DND-41 (cell line): Measurements from ENCODE around the gene CDC14A.

Experiments
- ATAC-seq: fragments of 200-7000 bp; cut with Tn5 transposase; 3 replicates; pipeline ENCODE4 v1.9.1; 2021; ENCODE audit warnings: low read depth; ENCODE audit not compliant: insufficient read depth
- DNase-seq: peaks from one replicate; pipeline ENCODE4 v3.0.0-alpha.2; 2020
- H2AFZ ChIP-seq: 2 replicates; pipeline ENCODE4 v1.6.0; 2012; ENCODE audit warnings: low read depth, low read length
- H3K27ac ChIP-seq: 2 replicates; pipeline ENCODE4 v1.5.1; 2012; ENCODE audit warnings: low read length, inconsistent platforms
- H3K27me3 ChIP-seq: fragments of 200-600 bp; sonication (generic); 2 replicates; pipeline ENCODE4 v1.6.0; 2012; ENCODE audit warnings: low read length, mild to moderate bottlenecking, inconsistent platforms; ENCODE audit not compliant: insufficient read depth, poor library complexity
- H3K36me3 ChIP-seq: 2 replicates; pipeline ENCODE4 v1.5.1; 2012; ENCODE audit warnings: low read length, inconsistent platforms; ENCODE audit not compliant: insufficient read depth
- H3K4me1 ChIP-seq: 2 replicates; pipeline ENCODE4 v1.5.1; 2012; ENCODE audit warnings: mild to moderate bottlenecking, low read length; ENCODE audit not compliant: insufficient read depth
- H3K4me2 ChIP-seq: 2 replicates; pipeline ENCODE4 v1.6.0; 2012; ENCODE audit warnings: mild to moderate bottlenecking, moderate library complexity, low read length, inconsistent platforms; ENCODE audit not compliant: insufficient read depth
- H3K4me3 ChIP-seq, 2 experiments: fragments of 200-600 bp in 1 of 2; shearing (Covaris generic) in 1 of 2; 2 replicates each; pipeline ENCODE4 v1.5.1; 2012 to 2016; ENCODE audit warnings: inconsistent platforms in 2 of 2, low read length in 2 of 2, mild to moderate bottlenecking in 2 of 2, low read depth in 1 of 2, moderate library complexity in 1 of 2
- H3K79me2 ChIP-seq: 2 replicates; pipeline ENCODE4 v1.6.0; 2012; ENCODE audit warnings: low read length, inconsistent platforms; ENCODE audit not compliant: insufficient read depth
- H3K9ac ChIP-seq: 2 replicates; pipeline ENCODE4 v1.6.0; 2012; ENCODE audit warnings: low read depth, mild to moderate bottlenecking, inconsistent platforms, low read length, moderate library complexity
- H3K9me3 ChIP-seq: 2 replicates; pipeline ENCODE4 v1.5.1; 2012; ENCODE audit warnings: low read length, moderate library complexity, mild to moderate bottlenecking, inconsistent platforms; ENCODE audit not compliant: insufficient read depth, severe bottlenecking
- H4K20me1 ChIP-seq: 2 replicates; pipeline ENCODE4 v1.6.0; 2012; ENCODE audit warnings: low read length; ENCODE audit not compliant: insufficient read depth
- CTCF ChIP-seq: IDR thresholded peaks from 2 replicates; pipeline ENCODE4 v1.5.1; 2012; ENCODE audit warnings: borderline replicate concordance, low read length, moderate library complexity, mild to moderate bottlenecking; ENCODE audit not compliant: poor library complexity, severe bottlenecking; ENCODE audit errors: extremely low read depth
- EZH2 ChIP-seq: IDR thresholded peaks from 3 replicates; pipeline ENCODE4 v1.6.1; 2012; ENCODE audit warnings: borderline replicate concordance, low read depth, mild to moderate bottlenecking, moderate library complexity, low read length, inconsistent platforms; ENCODE audit not compliant: severe bottlenecking

Gene CDC14A

GRCh38 chr1:100380635-100381034 is 28.3 kb downstream of the CDC14A start:
- no peaks in the 10 kb centered on the region for H3K9me3 ChIP-seq
- DNase-seq = no peak
- H4K20me1 ChIP-seq = no peaks in the 10 kb centered on the region
- no peak overlapping the region for H2AFZ ChIP-seq
- ATAC-seq = no peak
- no peak overlapping the region for H3K4me3 ChIP-seq
- no peak for TF ChIP-seq CTCF
- no peak for TF ChIP-seq EZH2
- H3K4me2 ChIP-seq = no peak overlapping the region
- H3K27me3 ChIP-seq = no peaks in the 10 kb centered on the region
- H3K27ac ChIP-seq = no peak overlapping the region
- peaks cover 13% of the 10 kb centered on the region for H3K36me3 ChIP-seq
- no peaks in the 10 kb centered on the region; the same call in 1 of the 2 replicates for H3K79me2 ChIP-seq
- no peaks in the 10 kb centered on the region for H3K4me1 ChIP-seq
- no peak overlapping the region for H3K9ac ChIP-seq

DNA sequence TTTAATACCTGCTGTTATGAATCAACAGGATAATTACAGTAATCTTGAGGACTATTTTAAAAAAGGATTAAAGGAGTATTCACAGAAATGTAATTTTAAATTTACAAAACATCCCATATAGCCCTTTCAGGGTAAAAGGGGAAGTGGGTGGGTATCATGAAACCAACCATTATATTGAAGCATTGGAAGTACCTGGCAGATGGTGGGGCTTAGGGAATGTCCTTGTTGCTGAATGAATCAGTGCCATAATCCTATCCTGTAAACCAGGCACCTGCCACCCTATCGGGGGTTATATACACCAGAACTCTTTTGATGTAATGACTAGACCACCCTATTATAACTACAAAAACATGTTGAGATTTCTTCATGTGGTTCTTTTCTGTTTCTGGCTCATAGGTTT is 30.4 kb downstream of the CDC14A start:
- H2AFZ ChIP-seq = no peak overlapping the region
- H3K4me3 ChIP-seq = no peak overlapping the region
- no peak overlapping the region for H3K4me2 ChIP-seq
- H3K9ac ChIP-seq = no peak overlapping the region
- no peaks in the 10 kb centered on the region for H4K20me1 ChIP-seq
- no peaks in the 10 kb centered on the region; the same call in 1 of the 2 replicates for H3K79me2 ChIP-seq
- H3K4me1 ChIP-seq = peaks cover 8% of the 10 kb centered on the region; the same call in 1 of the 2 replicates
- no peak overlapping the region for H3K27ac ChIP-seq
- H3K36me3 ChIP-seq = peaks cover 13% of the 10 kb centered on the region
- DNase-seq (no peak), ATAC-seq (no peak)
- no peaks in the 10 kb centered on the region for H3K9me3 ChIP-seq
- TF ChIP-seq CTCF = no peak
- TF ChIP-seq EZH2 = no peak
- no peaks in the 10 kb centered on the region for H3K27me3 ChIP-seq

DNA sequence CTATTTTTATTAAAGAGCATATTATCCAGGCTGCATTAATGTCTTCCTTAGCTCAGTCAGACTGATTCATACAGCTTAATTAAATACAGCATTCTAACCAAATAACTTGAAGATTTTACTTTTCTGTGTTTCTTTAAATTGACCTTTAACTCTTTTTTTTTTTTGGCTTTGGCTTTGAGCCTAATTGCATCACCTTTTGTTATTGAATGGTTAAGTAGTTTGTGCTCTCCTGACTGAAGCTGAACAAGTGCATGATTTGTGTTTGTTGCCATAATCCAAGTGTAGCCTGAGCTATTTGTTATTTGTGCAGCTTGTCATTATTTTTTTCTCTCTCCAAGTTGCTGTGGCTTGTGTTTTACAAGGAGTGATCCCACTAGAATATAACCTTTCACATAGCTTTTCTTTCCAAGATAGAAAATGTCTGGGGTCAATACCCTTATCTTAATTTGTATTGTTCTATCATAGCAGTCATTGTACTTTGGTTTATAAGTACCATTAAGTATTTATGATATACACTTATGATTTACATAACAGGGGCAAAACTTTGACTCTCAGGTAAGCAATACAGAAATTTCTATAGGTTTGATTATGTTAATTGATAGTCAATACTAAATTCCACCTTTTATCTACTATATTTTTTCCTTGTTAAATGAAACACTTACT is 31.6 kb downstream of the CDC14A start:
- TF ChIP-seq EZH2 (no peak), CTCF (no peak)
- no peak for ATAC-seq

More for the DNA sequence above, 31.6 kb downstream of the CDC14A start:
- H4K20me1 ChIP-seq = no peaks in the 10 kb centered on the region
- H3K9me3 ChIP-seq = no peaks in the 10 kb centered on the region
- no peak overlapping the region for H3K9ac ChIP-seq
- H3K79me2 ChIP-seq = no peaks in the 10 kb centered on the region; the same call in 1 of the 2 replicates
- H3K27me3 ChIP-seq = no peaks in the 10 kb centered on the region
- H3K4me1 ChIP-seq = peaks cover 12% of the 10 kb centered on the region; the same call in 1 of the 2 replicates
- DNase-seq = no peak
- peaks cover 13% of the 10 kb centered on the region for H3K36me3 ChIP-seq
- no peak overlapping the region for H3K4me3 ChIP-seq
- no peak overlapping the region for H3K4me2 ChIP-seq
- no peak overlapping the region for H3K27ac ChIP-seq
- H2AFZ ChIP-seq = no peak overlapping the region
